HG03469 (cell line): Measurements from ENCODE around the gene SAG.
"Not testable (repeated sequence)": the region's sequence is repeated elsewhere in the genome, so short reads cannot be mapped to it uniquely, and the experiment has no call there.

Experiments used
- ATAC-seq: cut with Tn5 transposase; IDR thresholded peaks from one replicate; pipeline ENCODE4 v1.9.1; 2021; ENCODE audit warnings: mild to moderate bottlenecking, moderate library complexity, moderate number of reproducible peaks; ENCODE audit not compliant: unreplicated experiment

Gene SAG

GRCh38 chr2:233374776-233375175 is 67.2 kb downstream of the SAG start:
- ATAC-seq: not testable (repeated sequence)

DNA sequence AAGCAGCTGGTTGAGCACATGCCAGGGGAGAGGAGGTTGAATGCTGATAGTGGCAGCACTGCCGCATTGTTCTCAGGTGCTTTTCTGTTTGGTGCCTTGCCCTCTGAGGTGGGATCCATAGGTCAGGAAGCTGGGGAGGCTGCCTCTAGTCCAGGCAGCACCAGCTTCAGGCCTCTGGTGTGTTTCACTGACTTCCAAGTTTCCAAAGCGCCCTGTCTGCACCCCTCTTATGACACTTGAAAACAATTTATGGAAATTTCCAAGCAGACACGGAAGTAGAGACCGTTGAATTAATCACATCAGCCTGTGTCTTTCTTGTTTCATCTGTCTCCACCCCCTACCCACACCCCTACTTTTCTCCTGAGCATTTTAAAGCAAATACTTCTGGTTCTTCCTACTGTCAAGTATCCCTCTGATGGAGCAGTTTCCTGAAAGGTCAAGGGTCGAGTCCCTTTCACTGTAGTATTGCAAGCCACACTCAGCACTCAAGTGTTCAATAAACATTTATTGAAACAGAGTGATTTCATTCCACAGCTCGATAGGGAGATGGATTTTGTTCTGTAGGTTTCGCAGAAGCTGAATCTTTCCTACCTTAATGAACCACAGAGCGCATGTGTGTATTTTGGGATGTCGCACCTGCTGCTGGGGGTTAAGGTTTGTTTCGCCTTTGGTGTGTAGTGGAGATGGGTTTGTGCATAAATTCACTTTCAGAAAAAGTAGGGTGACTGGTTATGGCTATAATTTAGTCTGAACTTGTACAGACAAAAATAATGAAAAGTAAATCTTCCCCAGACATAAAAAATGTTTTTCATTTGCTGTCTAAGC is 68.1 kb downstream of the SAG start:
- no peak for ATAC-seq

GRCh38 chr2:233379034-233379433 is 71.4 kb downstream of the SAG start:
- ATAC-seq: no peak

DNA sequence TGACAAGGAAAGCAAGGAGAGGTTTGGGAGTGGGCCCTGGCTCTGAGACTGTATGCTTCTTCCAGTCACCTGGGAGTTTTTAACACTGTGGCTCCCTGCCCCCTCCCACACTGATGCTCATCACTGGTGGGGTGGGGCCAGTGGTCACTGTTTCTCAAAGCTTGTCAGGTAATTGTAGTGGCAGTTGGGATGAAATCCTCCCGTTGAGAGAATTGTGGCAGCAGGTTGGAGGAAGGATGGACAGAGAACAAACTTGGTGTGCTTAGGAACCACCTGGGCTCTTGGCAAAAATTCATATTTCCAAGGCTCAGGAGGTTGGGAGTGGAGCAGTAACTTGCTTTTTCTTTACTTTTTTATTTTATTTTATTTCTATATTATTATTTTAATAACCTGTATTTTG is 71.8 kb downstream of the SAG start:
- ATAC-seq: no peak

DNA sequence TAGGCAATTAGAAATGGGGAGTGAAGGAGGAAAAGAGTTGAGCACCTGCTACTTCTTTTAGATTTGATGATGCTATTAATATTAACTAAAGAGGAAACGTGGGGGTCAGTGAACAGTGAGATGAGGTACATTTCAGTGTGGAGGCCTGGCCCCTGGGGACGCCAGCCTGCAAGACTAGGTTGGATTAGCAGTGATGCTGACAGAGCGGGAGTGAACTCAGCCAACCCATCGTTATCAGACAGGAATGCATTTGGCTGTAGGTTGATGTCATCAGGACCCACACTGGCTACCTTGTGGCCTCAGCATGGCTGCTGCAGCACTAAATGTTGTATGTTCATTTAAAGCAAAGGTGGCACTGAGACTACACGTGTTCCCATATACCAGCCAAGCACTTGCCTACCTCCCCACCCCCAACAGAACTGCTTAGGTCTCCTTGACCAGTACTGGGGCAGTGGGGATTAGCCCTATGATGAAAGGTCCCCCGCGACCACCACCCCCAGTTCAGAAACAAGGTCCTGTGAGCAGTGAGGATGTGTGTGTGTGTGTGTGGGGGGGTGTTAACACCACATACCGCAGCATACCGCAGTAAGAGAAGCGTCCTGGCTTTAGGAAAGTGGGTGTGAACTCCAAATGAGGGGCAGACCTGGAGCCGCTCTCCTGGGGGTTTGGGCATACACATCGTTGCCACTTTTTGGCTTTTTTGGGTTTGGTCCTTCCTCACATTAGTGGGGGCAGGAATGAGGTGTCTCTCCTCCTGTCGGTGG is 72.7 kb downstream of the SAG start:
- ATAC-seq: no peak

GRCh38 chr2:233380995-233381637 is 73.5 kb downstream of the SAG start:
- no peak for ATAC-seq

DNA sequence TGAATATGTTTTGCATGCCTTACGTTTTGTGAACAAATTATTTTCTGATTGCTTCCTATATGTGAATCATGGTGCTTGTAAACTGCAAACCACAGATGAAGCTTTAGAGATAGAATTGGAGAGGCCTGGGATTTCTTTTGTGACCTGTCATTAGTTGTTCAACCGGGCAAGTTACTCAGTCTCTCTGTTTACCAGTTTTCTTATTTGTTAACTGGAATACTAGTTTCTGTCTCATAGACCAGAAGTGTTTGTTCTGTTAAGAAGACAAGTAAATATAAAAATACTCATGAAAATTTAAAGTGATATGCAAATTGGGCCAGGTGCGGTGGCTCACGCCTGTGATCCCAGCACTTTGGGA is 74.0 kb downstream of the SAG start:
- ATAC-seq: no peak

DNA sequence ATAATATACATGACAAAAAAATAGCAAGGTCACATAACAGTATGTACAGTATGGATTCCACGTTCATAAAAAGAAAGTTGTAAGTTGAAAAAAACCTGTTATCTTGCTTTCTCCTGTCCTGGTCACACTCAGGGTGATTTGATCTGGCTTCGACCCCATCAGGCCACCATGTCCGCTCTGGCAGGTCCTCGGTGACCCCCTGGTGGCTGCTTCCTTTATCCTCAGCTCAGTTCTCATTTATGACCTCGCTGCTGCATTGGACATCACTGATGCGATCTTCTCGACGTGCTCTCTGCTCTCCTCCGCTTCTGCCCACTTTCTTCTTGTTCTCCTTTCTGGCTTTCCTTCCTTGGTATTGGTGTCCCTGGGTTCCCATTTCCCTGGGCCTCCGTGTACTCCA is 76.4 kb downstream of the SAG start:
- ATAC-seq: no peak

DNA sequence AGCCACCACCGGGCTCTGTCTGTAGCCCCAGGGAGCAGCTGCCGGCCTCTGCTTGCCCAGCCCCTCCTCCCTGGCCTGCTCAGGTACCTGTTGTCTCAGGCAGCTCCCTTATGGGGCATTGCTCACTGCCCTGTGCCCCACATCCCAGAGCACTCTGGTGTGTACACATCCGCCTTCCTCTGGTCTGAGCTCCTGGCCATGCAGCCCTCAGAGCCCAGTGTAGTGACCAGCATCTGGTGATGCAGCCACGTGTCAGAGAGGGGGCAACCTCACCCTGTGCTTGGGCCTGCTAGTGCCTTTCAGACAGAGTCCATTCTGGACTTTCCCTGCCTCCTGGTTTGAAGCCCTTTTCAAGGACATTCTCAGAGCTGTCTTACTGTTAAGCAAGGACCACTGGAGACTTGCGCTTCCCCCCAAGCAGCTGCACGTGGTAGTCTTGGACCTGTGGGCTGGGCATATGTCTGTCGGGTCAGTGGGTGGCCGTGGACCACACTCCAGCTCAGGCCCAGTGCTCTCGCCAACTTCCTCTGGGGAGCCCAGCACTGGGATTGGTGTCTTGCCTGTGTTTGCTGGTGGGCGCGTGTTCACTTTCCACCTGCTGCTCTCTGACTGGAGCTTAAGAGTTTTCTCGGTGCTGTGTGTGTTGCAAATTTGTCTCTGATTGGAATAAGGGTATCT is 77.3 kb downstream of the SAG start:
- ATAC-seq: no peak

DNA sequence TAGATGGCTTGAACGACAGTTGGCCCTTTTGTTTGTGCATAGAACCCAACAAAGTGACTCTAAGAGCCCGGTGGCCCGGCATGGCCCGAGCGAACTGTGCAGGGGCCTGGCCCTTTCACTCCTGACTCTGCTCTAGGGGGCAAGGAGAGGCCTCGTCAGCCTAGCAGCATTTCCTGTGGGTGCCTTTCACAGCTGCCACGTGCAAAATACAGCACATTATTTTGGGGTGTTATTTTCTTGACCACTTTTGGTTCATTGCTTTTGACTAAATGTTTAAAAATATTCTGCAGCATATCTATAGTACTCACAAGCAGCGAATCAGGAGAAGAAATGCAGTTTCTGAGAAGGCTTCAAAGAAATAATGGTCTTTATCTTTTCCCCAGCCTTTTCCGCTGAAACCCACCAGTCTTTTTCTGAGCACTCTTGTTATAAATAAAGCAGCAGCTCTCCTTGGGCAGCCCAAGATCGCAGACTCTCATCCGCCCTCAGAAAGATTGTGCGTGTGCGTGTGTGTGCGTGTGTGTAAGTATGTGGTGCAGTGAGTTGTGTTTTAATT is 78.0 kb downstream of the SAG start:
- peak; percentile 37 for ATAC-seq

- ATAC-seq: no peak
Measured at GRCh38 chr2:233386382-233387041, 78.9 kb downstream of the SAG start.

- ATAC-seq: no peak
Measured at GRCh38 chr2:233387225-233387624, 79.6 kb downstream of the SAG start.

DNA sequence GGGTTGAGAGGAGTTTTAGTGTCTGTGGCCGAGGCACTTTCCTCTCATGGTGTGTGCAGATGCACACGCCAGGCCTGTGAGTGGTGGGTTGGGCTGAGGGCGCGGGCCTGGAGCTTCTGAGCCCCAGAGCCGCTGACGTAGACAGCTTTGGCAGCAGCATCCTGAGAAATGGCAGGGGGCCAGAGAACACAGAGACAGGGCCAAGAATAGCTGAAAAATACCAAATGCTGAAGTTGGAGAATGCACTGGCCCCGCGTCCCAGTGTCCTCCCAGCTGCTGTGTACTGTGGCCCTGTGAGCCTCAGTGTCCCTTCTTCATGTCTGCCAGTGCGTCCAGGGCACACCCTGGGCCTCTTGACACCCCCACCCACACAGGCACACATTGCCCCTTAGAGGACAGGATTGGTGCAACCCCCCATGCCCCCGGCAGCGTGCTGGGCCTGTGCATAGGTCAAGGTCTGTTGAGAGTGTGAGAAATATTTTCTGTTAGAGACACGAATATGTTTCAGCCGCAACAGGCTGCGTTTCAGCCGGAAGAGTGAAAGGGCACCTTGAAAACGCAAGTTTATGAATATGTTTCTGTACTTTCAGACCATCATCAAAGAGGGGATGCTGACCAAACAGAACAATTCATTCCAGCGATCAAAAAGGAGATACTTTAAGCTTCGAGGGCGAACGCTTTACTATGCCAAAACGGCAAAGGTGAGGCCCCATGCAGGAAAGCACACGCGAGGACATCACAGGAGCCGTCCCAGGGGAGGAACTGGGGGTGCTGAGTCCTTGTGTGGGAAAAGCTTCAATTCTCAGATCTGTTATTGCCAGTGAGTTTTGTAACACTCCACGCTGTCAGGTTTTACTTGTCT is 80.3 kb downstream of the SAG start:
- no peak for ATAC-seq

GRCh38 chr2:233389601-233390125 is 82.0 kb downstream of the SAG start:
- no peak for ATAC-seq

- ATAC-seq: no peak
Measured at GRCh38 chr2:233395687-233396086, 88.1 kb downstream of the SAG start.
